Measurements from ENCODE around the gene OSBPL8. TPM values are rescaled to one million over a fixed set of nuclear protein-coding genes. Genes with fewer than 3 reads are reported as not detected.
A peak's percentile ranks its signal among the peaks of the same experiment; 100 is the strongest.

The OSBPL8 gene
- total RNA-seq, 1 donor, result 162 TPM

DNA sequence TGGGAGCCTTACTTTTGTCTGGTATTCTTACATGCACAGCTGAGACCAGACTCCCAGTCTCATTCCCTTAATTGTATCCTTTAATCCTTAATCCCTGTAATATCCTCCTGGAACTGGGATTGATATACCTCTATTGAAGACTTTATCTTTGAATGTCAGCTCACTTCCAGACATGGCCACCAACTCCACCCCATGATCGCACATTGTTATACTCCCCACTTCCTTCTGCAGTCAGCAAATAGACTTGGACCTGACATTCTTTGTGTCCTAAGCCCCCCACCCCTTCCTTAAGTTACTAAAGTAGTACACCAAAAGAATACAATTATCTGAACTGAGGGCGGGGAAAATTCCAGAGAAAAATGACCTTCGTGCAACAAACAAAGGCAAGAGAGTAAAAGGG is 8.6 kb upstream of the OSBPL8 start:
- Histone ChIP-seq H3K27me3 (ENCODE audit: insufficient read depth, low read length) (no peaks in the 10 kb centered on the region), H3K4me3 (ENCODE audit: low read length) (no peak overlapping the region), H3K9me3 (ENCODE audit: low read depth, low read length) (no peaks in the 10 kb centered on the region), H3K4me1 (ENCODE audit: insufficient read depth, low read length) (peaks cover 6% of the 10 kb centered on the region)

DNA sequence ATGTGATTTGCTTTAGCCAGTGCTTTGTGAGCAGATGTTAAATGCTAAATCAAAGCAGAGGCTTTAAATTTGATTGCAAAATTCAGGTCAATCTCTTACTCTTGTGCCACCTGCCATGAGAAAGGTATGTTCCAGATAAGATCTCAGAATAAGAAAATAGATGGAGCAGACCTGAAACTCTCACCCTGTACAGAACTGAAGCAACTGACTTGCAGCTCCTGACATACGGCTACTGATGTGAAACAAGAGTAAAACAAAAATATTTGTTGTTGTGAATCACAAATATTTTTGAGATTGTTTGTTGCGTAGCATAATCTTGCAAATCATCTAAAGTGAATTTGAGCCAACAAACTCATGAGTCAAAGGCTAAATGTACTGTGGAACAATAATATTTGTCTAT is 3.5 kb upstream of the OSBPL8 start:
- Histone ChIP-seq H3K4me1 (ENCODE audit: insufficient read depth, low read length) (peaks cover 12% of the 10 kb centered on the region), H3K27me3 (ENCODE audit: insufficient read depth, low read length) (no peaks in the 10 kb centered on the region), H3K9me3 (ENCODE audit: low read depth, low read length) (no peaks in the 10 kb centered on the region), H3K4me3 (ENCODE audit: low read length) (no peak overlapping the region)

DNA sequence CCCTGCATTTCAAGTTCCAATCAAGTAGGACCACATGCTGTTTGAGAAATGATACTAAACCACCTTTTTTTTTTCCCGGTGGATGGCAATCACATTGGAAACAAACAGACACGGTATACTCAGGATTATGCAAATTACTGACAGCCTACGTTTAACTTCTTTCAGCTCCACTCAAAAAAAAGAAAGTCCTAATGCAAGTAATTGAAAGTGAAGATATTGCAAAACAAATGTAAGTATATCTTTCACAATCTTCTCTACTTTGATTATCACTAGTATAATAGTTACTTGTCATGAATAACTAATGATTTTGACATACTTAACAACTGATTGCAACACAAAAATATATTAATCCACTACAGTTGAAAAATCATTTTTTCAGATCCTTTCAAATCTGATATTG is 2.6 kb upstream of the OSBPL8 start:
- Histone ChIP-seq H3K9me3 (ENCODE audit: low read depth, low read length) (no peaks in the 10 kb centered on the region), H3K27me3 (ENCODE audit: insufficient read depth, low read length) (no peaks in the 10 kb centered on the region), H3K4me1 (ENCODE audit: insufficient read depth, low read length) (peaks cover 17% of the 10 kb centered on the region), H3K4me3 (ENCODE audit: low read length) (no peak overlapping the region)

DNA sequence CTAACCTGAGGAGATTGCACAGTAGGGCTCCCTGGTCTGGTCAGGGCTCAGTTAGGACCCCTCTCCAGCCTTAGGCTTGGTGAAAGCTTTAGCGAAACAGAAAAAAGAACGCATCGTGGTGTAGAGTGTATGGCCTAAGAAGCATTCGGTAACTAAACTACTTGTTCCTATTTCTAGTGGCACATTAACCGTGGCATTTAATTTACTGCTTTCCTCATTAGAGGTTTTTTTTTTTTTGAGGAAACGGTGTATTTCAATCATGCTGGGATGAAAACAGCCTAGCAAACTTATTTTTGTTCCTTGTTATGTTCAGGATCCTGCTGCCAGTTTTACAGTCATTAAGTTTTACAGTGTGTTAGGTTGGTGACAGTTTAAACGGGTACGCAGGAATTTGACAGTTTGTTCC is 518 bp upstream of the OSBPL8 start:
- peaks cover 30% of the 10 kb centered on the region for H3K4me1 ChIP-seq (ENCODE audit: insufficient read depth, low read length)
- no peaks in the 10 kb centered on the region for H3K9me3 ChIP-seq (ENCODE audit: low read depth, low read length)
- H3K4me3 ChIP-seq (ENCODE audit: low read length), result peak overlapping the region; percentile 81
- no peaks in the 10 kb centered on the region for H3K27me3 ChIP-seq (ENCODE audit: insufficient read depth, low read length)

DNA sequence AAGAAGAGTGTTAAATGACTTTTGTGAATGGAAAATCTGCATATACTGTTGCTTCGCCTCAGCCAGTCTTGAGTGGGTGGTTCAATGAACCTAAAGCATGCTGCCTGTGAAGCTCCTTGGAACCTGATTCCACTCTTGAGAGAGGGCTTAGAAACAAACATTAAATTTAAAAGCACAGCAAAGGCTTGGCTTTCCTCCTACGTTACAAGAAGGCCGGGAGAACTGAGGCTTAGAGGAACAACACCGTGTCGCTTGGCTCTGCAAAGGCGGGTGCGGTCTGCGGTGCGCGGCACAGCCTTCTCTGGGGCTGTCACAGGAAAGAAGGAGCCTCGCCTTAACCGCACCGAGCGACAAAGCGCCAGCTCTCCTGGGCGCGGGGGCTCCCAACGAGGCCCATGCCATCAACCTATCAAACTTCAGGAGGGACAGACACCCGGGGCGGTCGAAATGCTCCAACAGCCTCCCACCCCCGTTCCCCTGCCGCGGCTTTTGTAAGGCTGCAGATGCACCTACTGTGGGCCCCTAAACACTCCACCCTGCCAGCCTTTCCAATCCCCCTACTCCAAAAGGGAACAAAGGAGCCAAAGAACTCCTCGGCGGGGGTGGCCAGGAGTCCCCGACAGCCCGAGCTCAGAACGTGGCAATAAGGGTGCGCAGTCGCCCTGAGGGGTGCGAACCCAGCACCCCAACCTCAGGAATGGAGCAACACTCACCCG is 729 bp downstream of the OSBPL8 start:
- Histone ChIP-seq H3K27me3 (ENCODE audit: insufficient read depth, low read length) (no peaks in the 10 kb centered on the region), H3K4me1 (ENCODE audit: insufficient read depth, low read length) (peaks cover 34% of the 10 kb centered on the region), H3K9me3 (ENCODE audit: low read depth, low read length) (no peaks in the 10 kb centered on the region), H3K4me3 (ENCODE audit: low read length) (peak overlapping the region; percentile 81)

DNA sequence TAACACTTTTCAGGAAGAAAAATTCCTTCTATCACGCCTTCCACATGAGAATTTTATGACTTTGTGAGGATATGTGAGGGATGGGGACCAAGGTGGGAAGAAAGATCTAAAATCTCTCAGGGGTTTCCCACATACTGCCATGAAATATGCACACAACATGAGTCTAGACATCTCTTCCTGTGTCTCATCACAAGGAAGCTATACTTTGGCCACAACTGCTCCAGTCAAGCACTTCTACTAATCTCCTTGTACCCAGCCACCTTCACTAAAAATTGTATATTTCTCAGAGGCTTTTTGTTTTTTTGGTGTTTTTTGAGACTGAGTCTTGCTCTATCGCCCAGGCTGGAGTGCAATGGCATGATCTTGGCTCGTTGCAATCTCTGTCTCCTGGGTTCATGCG is 3.2 kb downstream of the OSBPL8 start:
- Histone ChIP-seq H3K4me3 (ENCODE audit: low read length) (no peak overlapping the region), H3K9me3 (ENCODE audit: low read depth, low read length) (no peaks in the 10 kb centered on the region), H3K27me3 (ENCODE audit: insufficient read depth, low read length) (no peaks in the 10 kb centered on the region), H3K4me1 (ENCODE audit: insufficient read depth, low read length) (peaks cover 54% of the 10 kb centered on the region)

DNA sequence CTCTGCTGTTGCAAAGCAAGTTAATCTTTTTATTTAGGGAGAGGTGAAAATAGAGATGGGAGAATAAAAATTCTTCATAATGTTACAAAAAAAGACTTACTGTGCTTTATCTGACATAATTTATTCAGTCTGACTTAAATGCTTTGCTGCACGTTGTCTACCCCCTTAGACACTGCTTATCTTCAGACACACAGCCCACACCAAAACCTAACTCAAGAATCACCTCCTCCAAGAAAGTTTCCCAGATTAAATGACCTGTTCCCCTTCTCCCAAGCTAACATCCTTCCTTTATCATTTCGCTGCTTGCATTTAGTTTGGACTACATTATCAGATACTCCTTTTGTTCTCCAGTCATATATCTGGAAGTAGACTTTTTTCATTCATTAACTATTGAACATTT is 3.8 kb downstream of the OSBPL8 start:
- no peaks in the 10 kb centered on the region for H3K9me3 ChIP-seq (ENCODE audit: low read depth, low read length)
- H3K4me1 ChIP-seq (ENCODE audit: insufficient read depth, low read length), result peaks cover 58% of the 10 kb centered on the region
- H3K27me3 ChIP-seq (ENCODE audit: insufficient read depth, low read length), result no peaks in the 10 kb centered on the region
- H3K4me3 ChIP-seq (ENCODE audit: low read length), result no peak overlapping the region

DNA sequence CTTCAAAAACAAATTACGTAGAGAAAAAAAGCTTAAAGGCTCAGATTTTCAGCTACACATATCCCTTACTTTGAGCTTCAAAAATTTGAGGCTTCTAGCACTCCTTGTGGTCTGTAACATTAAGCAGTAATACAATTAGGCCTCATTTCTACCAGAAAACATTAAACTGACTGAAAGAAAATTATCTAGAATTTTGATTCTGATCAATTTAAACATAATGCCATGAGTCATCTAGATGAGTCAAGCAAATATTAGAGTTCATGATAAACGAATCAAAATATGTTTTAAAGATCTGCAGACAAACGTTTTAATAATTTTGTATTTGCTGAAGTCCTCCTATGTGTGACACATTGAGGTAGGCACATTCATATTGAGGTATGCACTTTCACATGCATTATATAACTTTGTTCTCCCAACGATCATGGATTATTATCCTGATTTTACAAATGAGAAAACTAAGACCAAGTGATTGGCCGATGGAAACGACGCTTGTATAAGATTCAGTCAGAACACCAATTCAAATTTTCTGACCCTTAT is 4.3 kb downstream of the OSBPL8 start:
- Histone ChIP-seq H3K27me3 (ENCODE audit: insufficient read depth, low read length) (no peaks in the 10 kb centered on the region), H3K4me3 (ENCODE audit: low read length) (no peak overlapping the region), H3K9me3 (ENCODE audit: low read depth, low read length) (no peaks in the 10 kb centered on the region), H3K4me1 (ENCODE audit: insufficient read depth, low read length) (peaks cover 60% of the 10 kb centered on the region)

DNA sequence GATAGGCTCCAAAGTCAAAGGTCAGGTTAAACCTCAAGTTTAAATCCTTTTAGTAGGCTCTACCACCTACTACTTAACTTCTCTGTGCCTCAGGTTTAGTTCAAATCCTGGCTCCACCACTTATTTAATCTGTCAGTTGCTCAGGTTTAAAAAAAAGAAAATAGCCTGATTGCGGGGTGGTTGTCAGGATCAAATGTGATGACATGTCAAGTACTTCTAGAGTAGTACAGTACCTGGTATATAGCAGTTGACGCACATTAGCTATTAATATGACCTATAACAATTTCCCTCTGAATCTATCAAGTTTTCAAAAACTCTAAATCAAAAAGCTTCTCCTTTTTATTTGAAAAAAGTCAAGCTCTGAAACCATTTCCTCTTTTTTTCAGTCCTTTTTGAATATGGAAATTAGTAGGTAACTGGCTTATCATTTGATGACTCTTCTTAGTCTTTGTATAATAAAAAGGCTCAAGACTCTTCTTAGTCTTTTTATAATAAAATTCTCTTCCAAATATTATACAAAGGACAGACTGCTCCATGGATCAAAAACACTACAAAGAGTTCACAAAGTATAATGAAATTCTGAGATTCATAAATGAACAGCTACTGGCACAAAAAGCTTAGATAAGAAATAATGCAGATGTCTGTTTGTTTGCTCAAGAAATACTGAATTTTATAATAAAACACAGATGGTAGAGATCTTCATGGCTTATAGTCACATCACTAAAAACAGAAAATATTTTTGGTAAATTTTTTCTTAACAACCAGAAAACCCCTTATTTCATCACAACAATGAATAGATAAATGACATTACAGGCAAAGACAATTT is 5.0 kb downstream of the OSBPL8 start:
- Histone ChIP-seq H3K4me3 (ENCODE audit: low read length) (no peak overlapping the region), H3K4me1 (ENCODE audit: insufficient read depth, low read length) (peaks cover 56% of the 10 kb centered on the region), H3K9me3 (ENCODE audit: low read depth, low read length) (no peaks in the 10 kb centered on the region), H3K27me3 (ENCODE audit: insufficient read depth, low read length) (no peaks in the 10 kb centered on the region)

DNA sequence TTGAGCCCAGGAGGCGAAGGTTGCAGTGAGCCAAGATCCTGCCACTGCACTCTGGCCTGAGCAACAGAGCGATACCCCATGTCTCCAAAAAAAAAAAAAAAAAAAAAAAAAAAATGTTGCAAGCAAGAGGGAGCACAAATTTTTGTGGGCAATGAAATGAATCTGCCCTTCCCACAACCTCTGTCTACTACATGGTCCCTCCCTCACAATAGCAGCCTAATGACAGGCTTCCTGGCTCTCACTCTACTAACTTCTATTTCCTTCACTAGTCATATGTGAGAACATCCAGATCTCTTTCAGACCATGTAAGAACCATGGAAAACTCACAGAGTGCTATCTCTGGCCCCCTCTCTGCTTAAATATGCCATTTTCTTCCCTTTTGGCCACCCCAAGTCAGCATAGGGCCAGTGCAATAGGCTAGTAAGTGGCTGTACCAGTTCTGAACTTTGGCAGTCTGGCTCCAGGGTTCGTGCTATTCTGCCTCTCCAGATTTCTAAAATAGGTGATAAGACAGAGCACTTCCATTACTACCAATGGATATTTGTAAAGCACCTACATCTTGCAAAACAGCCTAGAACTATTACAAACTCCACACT is 7.1 kb downstream of the OSBPL8 start:
- Histone ChIP-seq H3K4me1 (ENCODE audit: insufficient read depth, low read length) (peaks cover 65% of the 10 kb centered on the region), H3K4me3 (ENCODE audit: low read length) (no peak overlapping the region), H3K27me3 (ENCODE audit: insufficient read depth, low read length) (no peaks in the 10 kb centered on the region), H3K9me3 (ENCODE audit: low read depth, low read length) (no peaks in the 10 kb centered on the region)

DNA sequence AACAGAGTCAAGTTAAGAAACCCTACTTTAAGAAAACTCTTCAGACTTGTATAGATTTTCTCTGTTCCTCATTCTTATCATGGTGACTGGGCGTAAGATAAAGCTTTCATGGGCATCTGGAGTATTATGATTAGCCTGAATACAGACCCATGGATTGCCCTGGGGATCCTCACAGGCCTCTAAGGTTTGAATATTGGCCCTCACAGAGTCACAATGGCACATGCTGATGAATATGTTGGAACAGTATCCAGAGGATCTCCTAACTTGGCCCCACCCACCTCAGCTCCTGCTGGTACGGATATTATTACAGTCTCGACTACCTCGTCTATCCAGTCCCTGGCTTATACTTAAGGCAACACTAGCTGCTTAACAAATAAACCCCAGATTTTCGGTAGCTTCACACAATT is 8.1 kb downstream of the OSBPL8 start:
- no peaks in the 10 kb centered on the region for H3K27me3 ChIP-seq (ENCODE audit: insufficient read depth, low read length)
- H3K9me3 ChIP-seq (ENCODE audit: low read depth, low read length), result no peaks in the 10 kb centered on the region
- no peak overlapping the region for H3K4me3 ChIP-seq (ENCODE audit: low read length)
- peaks cover 57% of the 10 kb centered on the region for H3K4me1 ChIP-seq (ENCODE audit: insufficient read depth, low read length)

DNA sequence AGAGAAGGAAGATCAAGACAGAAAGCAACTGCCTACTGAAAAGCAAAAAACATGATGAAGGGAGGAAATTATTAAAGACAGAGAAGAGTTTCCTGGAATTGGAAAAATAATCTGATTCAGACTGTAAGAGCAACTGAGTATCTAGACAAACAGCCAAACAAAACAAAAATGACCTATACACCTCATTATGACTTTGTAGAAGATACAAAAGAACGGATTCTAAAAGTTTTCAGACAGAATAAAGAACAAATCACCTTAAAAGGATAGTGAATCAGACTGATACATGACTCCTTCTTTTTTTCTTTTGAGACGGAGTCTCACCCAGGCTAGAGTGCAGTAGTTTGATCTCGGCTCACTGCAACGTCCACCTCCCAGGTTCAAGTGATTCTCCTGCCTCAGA is 10.4 kb downstream of the OSBPL8 start:
- H3K4me1 ChIP-seq (ENCODE audit: insufficient read depth, low read length), result peaks cover 46% of the 10 kb centered on the region
- no peak overlapping the region for H3K4me3 ChIP-seq (ENCODE audit: low read length)
- no peaks in the 10 kb centered on the region for H3K9me3 ChIP-seq (ENCODE audit: low read depth, low read length)
- no peaks in the 10 kb centered on the region for H3K27me3 ChIP-seq (ENCODE audit: insufficient read depth, low read length)

DNA sequence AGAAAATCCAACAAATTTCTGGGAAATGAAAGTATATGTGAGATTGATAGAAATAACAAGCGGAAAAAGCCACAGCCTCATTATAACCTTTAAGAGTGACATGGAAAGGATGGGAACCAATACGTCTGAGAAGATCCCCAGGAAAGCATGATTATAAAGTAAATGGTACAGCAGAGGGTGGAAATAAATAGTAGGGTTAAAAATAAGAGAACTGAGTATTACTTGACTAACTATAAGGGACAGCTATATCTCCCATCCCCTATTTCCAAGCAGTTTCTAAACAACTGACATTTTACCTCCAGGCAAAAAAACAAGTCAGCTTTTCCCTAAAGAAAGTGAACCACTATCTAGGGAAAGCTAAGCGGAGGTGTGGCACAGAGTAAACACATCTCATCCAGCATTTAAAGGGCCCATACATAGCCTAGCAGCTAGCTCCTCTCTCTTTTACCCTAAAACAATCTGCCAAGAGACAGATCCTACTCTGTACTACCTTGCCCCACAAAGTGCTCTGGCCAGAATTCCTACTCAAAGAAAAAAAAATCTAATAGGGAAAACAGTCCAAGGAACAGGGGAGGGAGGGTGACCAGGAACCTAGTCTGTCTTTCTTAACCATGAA is 11.2 kb downstream of the OSBPL8 start:
- H3K4me1 ChIP-seq (ENCODE audit: insufficient read depth, low read length), result peaks cover 46% of the 10 kb centered on the region
- H3K4me3 ChIP-seq (ENCODE audit: low read length), result no peak overlapping the region
- no peaks in the 10 kb centered on the region for H3K9me3 ChIP-seq (ENCODE audit: low read depth, low read length)
- H3K27me3 ChIP-seq (ENCODE audit: insufficient read depth, low read length), result no peaks in the 10 kb centered on the region

DNA sequence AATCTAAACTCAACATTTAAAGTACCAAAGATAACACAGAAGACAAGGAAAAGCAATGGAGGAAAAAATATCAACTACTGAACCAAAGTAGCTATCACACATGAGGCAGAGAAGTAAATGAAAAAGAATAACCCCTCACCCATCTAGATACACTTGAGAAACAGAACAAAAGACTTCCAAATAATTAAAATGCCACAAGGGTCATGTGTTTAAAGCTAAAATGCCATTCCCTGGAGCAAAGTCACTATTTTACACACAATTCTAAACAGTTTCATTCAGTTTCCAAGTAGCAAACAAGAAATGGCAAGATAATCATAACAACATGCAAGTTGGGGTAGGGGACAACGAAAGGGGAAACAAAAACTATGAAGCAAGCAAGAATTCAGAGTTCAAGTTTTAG is 12.0 kb downstream of the OSBPL8 start:
- H3K27me3 ChIP-seq (ENCODE audit: insufficient read depth, low read length), result no peaks in the 10 kb centered on the region
- no peaks in the 10 kb centered on the region for H3K9me3 ChIP-seq (ENCODE audit: low read depth, low read length)
- H3K4me1 ChIP-seq (ENCODE audit: insufficient read depth, low read length), result peaks cover 45% of the 10 kb centered on the region
- no peak overlapping the region for H3K4me3 ChIP-seq (ENCODE audit: low read length)

DNA sequence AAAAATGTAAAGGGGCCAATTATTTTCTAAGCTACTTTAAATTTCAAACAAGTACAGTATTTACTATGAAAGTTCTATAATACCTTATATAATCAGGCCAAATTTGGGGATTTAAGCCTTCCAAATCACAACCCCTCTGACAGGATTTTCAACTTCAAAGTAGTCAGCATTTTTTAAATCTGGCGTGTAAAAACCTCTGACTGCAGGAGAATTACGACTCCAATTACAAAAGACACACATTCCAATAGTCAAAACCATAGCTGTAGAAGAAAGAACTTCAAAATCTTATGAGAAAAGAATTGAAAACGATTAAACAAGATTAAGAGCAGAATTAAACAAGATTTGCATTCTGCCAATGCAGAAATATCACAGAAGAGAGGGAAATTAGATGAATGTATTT is 12.7 kb downstream of the OSBPL8 start:
- Histone ChIP-seq H3K4me1 (ENCODE audit: insufficient read depth, low read length) (peaks cover 44% of the 10 kb centered on the region), H3K27me3 (ENCODE audit: insufficient read depth, low read length) (no peaks in the 10 kb centered on the region), H3K4me3 (ENCODE audit: low read length) (no peak overlapping the region), H3K9me3 (ENCODE audit: low read depth, low read length) (no peaks in the 10 kb centered on the region)
